Ectodermal cell (in vitro differentiated cells): ENCODE measurements around the gene SKP1.

ENCODE experiments used
- H3K27ac ChIP-seq: 2 replicates; pipeline ENCODE4 v1.7.0; 2013; ENCODE audit warnings: mild to moderate bottlenecking, low read depth, low read length; ENCODE audit not compliant: insufficient read depth, poor library complexity, severe bottlenecking
- H3K27me3 ChIP-seq: 2 replicates; pipeline ENCODE4 v1.7.0; 2013; ENCODE audit warnings: mild to moderate bottlenecking, low read length; ENCODE audit not compliant: insufficient read depth, control insufficient read depth, poor library complexity, severe bottlenecking
- H3K36me3 ChIP-seq: one replicate; pipeline ENCODE4 v1.7.0; 2013; ENCODE audit warnings: low read length; ENCODE audit not compliant: control insufficient read depth, insufficient read depth
- H3K4me1 ChIP-seq: one replicate; pipeline ENCODE4 v1.7.0; 2013; ENCODE audit warnings: low read length; ENCODE audit not compliant: control insufficient read depth, insufficient read depth
- H3K4me3 ChIP-seq: 2 replicates; pipeline ENCODE4 v1.7.0; 2013; ENCODE audit warnings: low read depth, low read length, control low read depth; ENCODE audit not compliant: insufficient read depth
- H3K9me3 ChIP-seq: 2 replicates; pipeline ENCODE4 v1.7.0; 2013; ENCODE audit warnings: mild to moderate bottlenecking, low read length, moderate library complexity; ENCODE audit not compliant: control insufficient read depth
- WGBS, 2 experiments: methylation state at CpG; one replicate each; pipeline ENCODE4 v1.1.7; 2013; ENCODE audit warnings: missing lambda C conversion rate in 2 of 2; 5-methylcytosine and 5-hydroxymethylcytosine counted together

SKP1 gene

GRCh38 chr5:134128648-134128995, 48.1 kb downstream of the SKP1 start:
- Histone ChIP-seq H3K4me3 (no peak overlapping the region), H3K36me3 (no peaks in the 10 kb centered on the region), H3K9me3 (no peaks in the 10 kb centered on the region), H3K27me3 (no peaks in the 10 kb centered on the region), H3K4me1 (no peaks in the 10 kb centered on the region), H3K27ac (no peak overlapping the region)
- WGBS, 2 experiments: 92 to 94% methylated on average over 5 of the region's 5 CpGs

GRCh38 chr5:134127988-134128647, 48.6 kb downstream of the SKP1 start:
- no peaks in the 10 kb centered on the region for H3K27me3 ChIP-seq
- H3K4me3 ChIP-seq: no peak overlapping the region
- no peaks in the 10 kb centered on the region for H3K36me3 ChIP-seq
- H3K9me3 ChIP-seq: no peaks in the 10 kb centered on the region
- WGBS, 2 experiments: 89 to 92% methylated on average over 18 of the region's 18 CpGs
- no peaks in the 10 kb centered on the region for H3K4me1 ChIP-seq
- H3K27ac ChIP-seq: no peak overlapping the region

- H3K27me3 ChIP-seq: no peaks in the 10 kb centered on the region
- H3K27ac ChIP-seq: no peak overlapping the region
- no peaks in the 10 kb centered on the region for H3K9me3 ChIP-seq
- H3K4me3 ChIP-seq: no peak overlapping the region
- WGBS, 2 experiments: 88 to 92% methylated on average over 15 of the region's 15 CpGs
- H3K4me1 ChIP-seq: no peaks in the 10 kb centered on the region
- H3K36me3 ChIP-seq: no peaks in the 10 kb centered on the region
These were observed 49.3 kb downstream of the SKP1 start for GRCh38 chr5:134127376-134127861.

- no peak overlapping the region for H3K27ac ChIP-seq
- H3K27me3 ChIP-seq: no peaks in the 10 kb centered on the region
- no peaks in the 10 kb centered on the region for H3K36me3 ChIP-seq
- no peak overlapping the region for H3K4me3 ChIP-seq
- WGBS, 2 experiments: 92 to 95% methylated on average over 14 of the region's 14 CpGs
- H3K4me1 ChIP-seq: no peaks in the 10 kb centered on the region
- H3K9me3 ChIP-seq: no peaks in the 10 kb centered on the region
These were observed 51.4 kb downstream of the SKP1 start for GRCh38 chr5:134125039-134126015.

- no peak overlapping the region for H3K27ac ChIP-seq
- H3K4me1 ChIP-seq: no peaks in the 10 kb centered on the region
- H3K4me3 ChIP-seq: no peak overlapping the region
- H3K36me3 ChIP-seq: no peaks in the 10 kb centered on the region
- H3K27me3 ChIP-seq: no peaks in the 10 kb centered on the region
- H3K9me3 ChIP-seq: no peaks in the 10 kb centered on the region
- WGBS, 2 experiments: 90 to 92% methylated on average over 8 of the region's 8 CpGs
These were observed 52.3 kb downstream of the SKP1 start for GRCh38 chr5:134124289-134125038.

GRCh38 chr5:134123360-134123759, 53.4 kb downstream of the SKP1 start:
- Histone ChIP-seq H3K9me3 (no peaks in the 10 kb centered on the region), H3K27ac (no peak overlapping the region), H3K4me1 (no peaks in the 10 kb centered on the region), H3K27me3 (no peaks in the 10 kb centered on the region), H3K4me3 (no peak overlapping the region), H3K36me3 (no peaks in the 10 kb centered on the region)
- 91 to 94% methylated on average over 6 of the region's 6 CpGs for WGBS, 2 experiments

- WGBS, 2 experiments: 94 to 96% methylated on average over 3 of the region's 3 CpGs
- Histone ChIP-seq H3K27ac (no peak overlapping the region), H3K4me3 (no peak overlapping the region), H3K9me3 (no peaks in the 10 kb centered on the region), H3K4me1 (no peaks in the 10 kb centered on the region), H3K27me3 (no peaks in the 10 kb centered on the region), H3K36me3 (no peaks in the 10 kb centered on the region)
These were observed 54.2 kb downstream of the SKP1 start for GRCh38 chr5:134122530-134122929.

- Histone ChIP-seq H3K9me3 (no peaks in the 10 kb centered on the region), H3K4me3 (no peak overlapping the region), H3K36me3 (no peaks in the 10 kb centered on the region), H3K27me3 (peaks cover 7% of the 10 kb centered on the region), H3K27ac (no peak overlapping the region), H3K4me1 (no peaks in the 10 kb centered on the region)
- WGBS, 2 experiments: 93 to 94% methylated on average over 17 of the region's 17 CpGs
These were observed 56.2 kb downstream of the SKP1 start for GRCh38 chr5:134120386-134121138.

- Histone ChIP-seq H3K27me3 (peaks cover 11% of the 10 kb centered on the region), H3K27ac (no peak overlapping the region), H3K9me3 (no peaks in the 10 kb centered on the region), H3K4me3 (no peak overlapping the region), H3K36me3 (no peaks in the 10 kb centered on the region), H3K4me1 (no peaks in the 10 kb centered on the region)
- WGBS, 2 experiments: 93 to 94% methylated on average over 12 of the region's 12 CpGs
These were observed 57.0 kb downstream of the SKP1 start for GRCh38 chr5:134119720-134120119.
